Body of pancreas (tissue), 4 donors: ENCODE results near the gene PSMD5.

Source experiments
- CTCF ChIP-seq, 7 experiments: fragments of 450-650 bp in 4 of 7; fragments of 200-600 bp in 3 of 7; sonication (generic) in 3 of 7; IDR thresholded peaks; one replicate each; pipeline ENCODE4 v1.5.1; 2016 to 2019; ENCODE audit warnings: antibody characterized with exemption in 7 of 7
- POLR2A ChIP-seq, 3 donors: fragments of 450-650 bp; IDR thresholded peaks; one replicate each; pipeline ENCODE4 v1.6.1; 2016; ENCODE audit warnings: antibody characterized with exemption in 3 of 3, mild to moderate bottlenecking in 2 of 3

DNA sequence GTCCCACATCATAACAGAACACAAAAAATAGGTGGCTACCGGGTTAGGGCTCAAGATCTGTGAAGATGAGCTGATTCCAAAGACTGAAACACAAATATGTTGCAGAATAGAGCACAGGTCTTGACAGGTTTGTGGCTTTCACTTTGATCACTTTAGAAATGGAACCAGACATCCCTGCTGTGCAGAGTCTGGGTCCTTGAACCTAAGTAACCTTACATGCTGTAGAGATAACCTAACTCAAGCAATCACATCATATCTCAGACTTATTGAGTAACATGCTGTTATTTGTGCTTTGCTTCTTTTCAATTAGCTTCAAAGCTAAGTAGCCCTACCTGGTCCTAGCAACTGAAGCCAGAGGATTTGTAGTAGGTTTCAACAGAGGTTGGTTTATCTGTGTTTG is 73.8 kb downstream of the PSMD5 start:
- TF ChIP-seq CTCF (IDR thresholded peaks at IDR 0.05) (no peak), POLR2A (IDR thresholded peaks at IDR 0.05) (no peak)
